NB4 (cell line): Measurements from ENCODE around the gene PNMA8C.

ENCODE experiments used
- DNase-seq: peaks from one replicate; pipeline ENCODE4 v3.0.0; 2010; ENCODE audit warnings: low read depth
- H3K4me3 ChIP-seq: one replicate; pipeline ENCODE4 v1.5.1; 2011; ENCODE audit warnings: mild to moderate bottlenecking, low read depth, low read length, moderate library complexity
- MYC ChIP-seq: IDR thresholded peaks from 2 replicates; pipeline ENCODE4 v1.6.1; 2011; ENCODE audit warnings: low read depth, low read length
- POLR2A ChIP-seq: IDR thresholded peaks from 2 replicates; pipeline ENCODE4 v1.6.1; 2011; ENCODE audit warnings: mild to moderate bottlenecking; ENCODE audit not compliant: insufficient read length; ENCODE audit errors: extremely low read depth
- TF ChIP-seq, protein P1 (sequence below): IDR thresholded peaks from 2 replicates; pipeline ENCODE4 v1.6.1; 2011; ENCODE audit warnings: low read depth, low read length
- TF ChIP-seq, protein P2 (sequence below): IDR thresholded peaks from one replicate; pipeline ENCODE4 v1.5.1; 2012; ENCODE audit warnings: low read depth, low read length

PNMA8C gene

DNA sequence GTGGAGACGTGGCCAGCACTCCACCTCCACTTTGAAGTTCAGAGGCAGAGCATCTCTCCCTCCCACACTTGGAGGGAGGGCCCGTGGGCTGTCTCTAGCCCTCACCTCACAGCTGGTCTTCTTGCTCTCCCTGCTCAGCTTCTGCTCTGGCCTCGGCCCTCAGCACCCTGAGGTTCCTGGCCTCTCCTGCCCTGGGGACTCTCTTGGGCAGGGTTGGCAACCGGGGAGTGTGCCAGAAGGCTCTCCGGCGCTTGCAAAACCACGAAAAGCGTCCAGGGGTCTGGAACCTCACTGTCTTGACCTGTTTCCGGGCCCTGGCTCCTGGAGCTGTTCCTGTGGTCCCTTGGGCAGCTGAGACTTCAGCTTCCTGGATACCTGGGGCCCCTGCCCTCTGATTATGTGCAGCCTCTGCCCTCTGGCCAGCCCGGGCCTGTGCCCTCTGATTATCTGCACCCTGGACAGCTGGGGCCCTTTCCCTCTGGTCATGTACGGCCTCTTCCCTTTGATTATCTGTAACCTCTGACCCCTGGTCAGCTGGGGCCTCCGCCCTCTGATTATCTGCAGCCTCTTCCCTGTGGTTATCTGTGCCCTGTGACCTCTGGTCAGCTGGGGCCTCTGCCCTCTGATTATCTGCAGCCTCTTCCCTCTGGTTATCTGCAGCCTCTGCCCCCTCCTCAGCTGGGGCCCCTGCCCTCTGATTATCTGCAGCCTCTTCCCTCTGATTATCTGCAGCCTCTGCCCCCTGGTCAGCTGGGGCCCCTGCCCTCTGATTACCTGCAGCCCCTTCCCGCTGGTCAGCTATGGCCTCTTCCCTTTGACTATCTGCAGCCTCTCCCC lies 17.4 kb downstream of the PNMA8C start:
- TF ChIP-seq, protein P1, sequence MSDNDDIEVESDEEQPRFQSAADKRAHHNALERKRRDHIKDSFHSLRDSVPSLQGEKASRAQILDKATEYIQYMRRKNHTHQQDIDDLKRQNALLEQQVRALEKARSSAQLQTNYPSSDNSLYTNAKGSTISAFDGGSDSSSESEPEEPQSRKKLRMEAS, result no peak
- no peak for TF ChIP-seq MYC
- TF ChIP-seq POLR2A, result no peak
- TF ChIP-seq, protein P2, sequence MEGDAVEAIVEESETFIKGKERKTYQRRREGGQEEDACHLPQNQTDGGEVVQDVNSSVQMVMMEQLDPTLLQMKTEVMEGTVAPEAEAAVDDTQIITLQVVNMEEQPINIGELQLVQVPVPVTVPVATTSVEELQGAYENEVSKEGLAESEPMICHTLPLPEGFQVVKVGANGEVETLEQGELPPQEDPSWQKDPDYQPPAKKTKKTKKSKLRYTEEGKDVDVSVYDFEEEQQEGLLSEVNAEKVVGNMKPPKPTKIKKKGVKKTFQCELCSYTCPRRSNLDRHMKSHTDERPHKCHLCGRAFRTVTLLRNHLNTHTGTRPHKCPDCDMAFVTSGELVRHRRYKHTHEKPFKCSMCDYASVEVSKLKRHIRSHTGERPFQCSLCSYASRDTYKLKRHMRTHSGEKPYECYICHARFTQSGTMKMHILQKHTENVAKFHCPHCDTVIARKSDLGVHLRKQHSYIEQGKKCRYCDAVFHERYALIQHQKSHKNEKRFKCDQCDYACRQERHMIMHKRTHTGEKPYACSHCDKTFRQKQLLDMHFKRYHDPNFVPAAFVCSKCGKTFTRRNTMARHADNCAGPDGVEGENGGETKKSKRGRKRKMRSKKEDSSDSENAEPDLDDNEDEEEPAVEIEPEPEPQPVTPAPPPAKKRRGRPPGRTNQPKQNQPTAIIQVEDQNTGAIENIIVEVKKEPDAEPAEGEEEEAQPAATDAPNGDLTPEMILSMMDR, result no peak
- H3K4me3 ChIP-seq, result no peak overlapping the region
- DNase-seq, result no peak

DNA sequence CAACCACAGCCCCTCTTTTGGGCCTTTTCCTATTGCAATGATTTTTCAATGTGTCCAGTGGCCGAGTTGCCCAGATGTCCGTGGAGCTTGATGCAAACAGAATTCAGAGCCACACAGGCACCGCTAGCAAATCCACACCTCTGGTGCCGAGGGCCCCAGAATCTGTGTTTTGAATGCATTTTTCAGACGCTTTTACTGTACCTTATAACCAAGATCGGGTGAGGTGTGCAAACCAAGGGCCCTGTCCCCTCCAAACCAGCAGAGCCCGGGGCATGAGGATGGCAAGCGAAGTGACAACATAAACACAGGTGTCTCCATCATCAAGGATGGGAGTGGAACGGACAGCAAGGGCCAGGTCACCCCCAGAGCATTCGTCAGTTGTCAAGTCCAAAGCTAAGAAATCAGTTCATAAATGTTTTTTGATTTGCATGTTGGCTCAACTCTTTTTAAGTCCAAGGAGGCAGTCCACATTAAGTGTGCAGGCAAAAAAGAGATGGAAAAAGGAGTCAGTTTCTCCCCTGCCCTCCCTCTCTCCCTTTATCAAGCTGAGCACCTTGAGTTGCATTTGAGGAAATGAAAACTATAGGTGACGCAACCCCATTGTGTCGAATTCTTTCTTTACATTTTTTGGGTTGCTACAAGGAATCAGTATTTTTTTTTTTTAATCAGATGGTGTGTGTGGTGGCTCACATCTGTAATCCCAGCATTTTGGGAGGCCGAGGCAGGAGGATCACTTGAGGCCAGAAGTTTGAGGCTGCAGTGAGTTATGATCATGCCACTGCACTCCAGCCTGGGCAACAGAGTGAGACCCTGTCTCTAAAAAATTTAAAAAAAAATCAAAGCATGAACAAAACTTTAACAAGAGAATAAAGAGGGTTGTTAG lies 18.3 kb downstream of the PNMA8C start:
- DNase-seq, result peak; percentile 60
- H3K4me3 ChIP-seq, result no peak overlapping the region

DNA sequence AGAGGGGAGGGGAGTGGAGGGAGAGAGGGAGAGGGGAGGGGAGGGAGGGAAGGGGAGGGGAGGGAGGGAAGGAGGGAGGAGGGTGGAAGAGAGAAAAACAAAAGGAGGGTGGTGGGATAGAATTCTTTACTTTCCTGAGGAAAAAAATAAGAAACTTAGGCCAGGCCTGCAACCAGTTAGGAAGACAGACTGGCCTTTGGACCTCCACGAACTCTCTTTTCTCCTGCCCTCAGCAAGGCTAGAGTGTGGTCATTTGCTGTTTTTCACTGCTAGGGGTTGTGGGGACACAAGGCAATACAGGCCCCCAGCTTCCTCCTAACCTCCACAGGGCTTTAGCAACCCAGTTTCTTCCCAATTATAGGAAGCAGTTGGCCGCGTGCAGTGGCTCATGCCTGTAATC lies 19.5 kb downstream of the PNMA8C start:
- DNase-seq, result no peak
- TF ChIP-seq, protein P2, result no peak
- TF ChIP-seq MYC (no peak), POLR2A (no peak)
- no peak overlapping the region for H3K4me3 ChIP-seq

More for the DNA sequence above, 18.3 kb downstream of the PNMA8C start:
- TF ChIP-seq, protein P1, result no peak
- no peak for TF ChIP-seq MYC
- no peak for TF ChIP-seq POLR2A
- TF ChIP-seq, protein P2, result no peak

DNA sequence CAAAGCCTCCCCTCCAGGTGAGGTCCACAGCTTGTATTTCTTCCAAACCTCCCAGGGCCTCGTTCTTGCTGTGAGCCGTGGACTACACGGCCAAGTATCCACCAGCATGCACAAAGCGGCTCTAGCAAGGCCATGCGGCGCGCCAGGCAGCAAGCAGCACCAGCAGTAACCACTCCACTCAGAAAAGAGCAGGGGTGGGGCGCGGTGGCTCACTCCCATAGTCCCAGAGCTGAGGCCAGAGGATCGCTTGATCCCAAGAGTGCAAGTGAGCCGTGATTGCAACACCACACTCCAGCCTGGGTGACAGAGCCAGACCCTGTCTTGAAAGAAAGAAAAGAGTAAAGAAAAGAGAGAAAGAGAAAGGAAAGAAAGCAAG lies 20.1 kb downstream of the PNMA8C start:
- peak; percentile 60 for DNase-seq
- H3K4me3 ChIP-seq, result no peak overlapping the region
- TF ChIP-seq, protein P2, result no peak
- no peak for TF ChIP-seq POLR2A
- TF ChIP-seq, protein P1, result no peak
- TF ChIP-seq MYC, result no peak

DNA sequence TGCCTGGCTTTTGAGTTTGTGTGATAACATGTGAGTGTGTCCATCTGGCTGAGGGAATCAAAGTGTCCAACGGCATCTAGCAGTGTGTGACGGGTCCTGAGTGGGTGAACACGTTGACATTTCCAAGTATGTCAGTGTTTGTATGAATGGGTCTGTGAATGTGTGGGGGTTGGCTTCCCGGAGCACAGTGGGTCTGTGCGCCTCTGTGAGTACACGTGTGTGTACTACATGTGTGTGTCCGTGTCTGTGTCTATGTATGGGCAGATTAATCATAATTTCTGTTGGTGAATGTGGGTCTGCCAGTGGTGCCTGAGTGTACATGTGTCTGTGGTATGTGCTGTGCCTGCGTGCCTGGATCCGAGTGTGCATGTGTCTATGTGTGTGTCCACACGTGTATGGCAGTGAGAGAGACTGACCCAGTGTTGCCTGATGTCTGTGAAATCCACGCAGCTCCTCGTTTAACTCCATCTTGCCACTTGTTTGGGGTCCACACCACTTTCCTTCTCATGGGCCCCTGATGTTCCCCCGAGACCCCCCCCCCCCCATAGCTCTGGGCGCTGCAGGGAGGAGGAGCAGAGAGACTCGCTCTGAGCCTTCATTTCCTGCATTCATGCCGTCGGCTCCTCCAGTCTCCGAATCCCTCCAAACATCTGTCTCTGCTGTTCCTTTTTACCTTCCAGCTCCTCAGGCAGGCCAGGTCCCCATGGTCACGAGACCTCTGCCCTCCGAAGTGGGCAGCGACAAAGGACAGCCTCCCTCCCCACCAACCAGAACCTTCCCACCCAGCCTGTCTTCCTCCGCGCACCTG lies 20.7 kb downstream of the PNMA8C start:
- no peak overlapping the region for H3K4me3 ChIP-seq
- TF ChIP-seq POLR2A, result no peak
- TF ChIP-seq, protein P1, result no peak
- TF ChIP-seq, protein P2, result no peak
- no peak for TF ChIP-seq MYC
- no peak for DNase-seq
